ENCODE results near the gene SYTL5.
"Not testable (repeated sequence)": the region's sequence is repeated elsewhere in the genome, so short reads cannot be mapped to it uniquely, and the experiment has no call there.

The SYTL5 gene

DNA sequence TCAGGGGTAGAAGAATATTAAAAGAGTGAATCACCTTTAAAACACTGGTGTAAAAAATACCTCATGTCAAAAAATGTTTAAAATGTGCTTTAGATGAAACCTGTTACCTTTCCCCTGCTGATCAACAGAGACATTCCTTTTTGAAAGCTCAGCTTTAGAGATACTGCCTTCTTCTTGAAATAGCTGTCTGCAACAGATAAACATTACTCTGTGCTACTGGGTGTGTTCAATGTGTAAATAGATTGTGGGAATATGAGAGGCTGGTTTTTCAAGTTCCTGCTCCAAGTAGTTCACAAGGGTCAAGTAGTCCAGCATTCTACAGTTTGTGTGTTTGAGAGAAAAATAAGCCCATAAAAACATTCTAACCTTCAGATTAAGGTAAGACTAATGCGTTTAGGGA, at the start of gene SYTL5:
SYTL5 (plus strand) TSS at position 263 of the 400 bp plus-strand sequence. CDS start 27,337 bp downstream, outside the sequence.
- no peak for DNase-seq (ENCODE audit: low read depth in 2 of 2)

DNA sequence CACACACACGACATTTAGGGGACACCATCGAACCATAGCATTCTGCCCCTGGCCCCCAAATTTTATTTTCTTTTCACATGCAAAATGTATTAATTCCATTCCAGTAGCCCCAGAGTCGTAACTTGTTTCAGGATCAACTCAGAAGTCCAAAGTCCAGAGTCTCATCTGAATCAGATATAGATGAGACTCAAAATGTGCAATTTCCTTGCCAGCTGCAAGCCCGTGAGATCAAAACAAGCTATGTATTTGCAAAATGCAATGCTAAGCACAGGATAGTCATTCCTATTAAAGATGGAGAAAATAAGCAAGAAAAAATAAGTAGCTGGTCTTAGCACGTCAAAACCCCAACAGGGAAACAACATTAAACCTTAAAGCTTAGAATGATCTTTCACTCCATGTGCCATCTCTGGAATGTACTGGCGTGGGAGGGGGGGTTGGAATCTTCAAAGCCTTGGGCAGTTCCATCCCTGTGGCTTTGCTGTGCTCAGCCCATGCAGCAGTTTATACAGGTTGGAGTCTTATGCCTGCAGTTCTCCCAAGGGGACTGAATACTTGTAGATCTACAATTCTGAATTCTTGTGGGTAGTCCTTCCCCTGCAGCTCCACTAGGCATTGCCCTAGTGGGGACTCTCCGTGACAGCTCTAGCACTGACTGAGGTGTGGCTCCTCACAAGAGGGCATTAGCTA, 47.7 kb upstream of the SYTL5 start:
- no peak for DNase-seq (ENCODE audit: low read depth in 2 of 2)

- DNase-seq (ENCODE audit: low read depth in 2 of 2): no peak
These were observed 46.9 kb upstream of the SYTL5 start for GRCh38 chrX:37959212-37960021.

GRCh38 chrX:37961118-37961517, 45.2 kb upstream of the SYTL5 start:
- DNase-seq (ENCODE audit: low read depth in 2 of 2): no peak

DNA sequence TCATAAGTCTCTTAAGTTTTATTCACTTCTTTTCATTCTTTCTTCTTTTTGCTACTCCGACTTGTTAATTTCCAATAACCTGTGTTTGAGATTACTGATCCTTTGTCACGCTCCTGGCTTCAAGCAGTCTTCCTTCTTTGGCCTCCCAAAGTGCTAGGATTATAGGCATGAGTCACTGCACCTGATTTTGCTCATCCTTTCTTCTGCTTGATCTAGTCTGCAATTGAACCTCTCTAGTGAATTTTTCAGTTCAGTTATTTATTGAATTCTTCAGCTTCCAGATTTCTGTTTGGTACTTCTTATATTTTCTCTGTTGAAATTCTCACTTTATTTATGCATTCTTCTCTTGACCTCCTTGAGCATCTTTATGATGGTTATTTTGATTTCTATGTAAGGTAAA, 38.6 kb upstream of the SYTL5 start:
- no peak for DNase-seq (ENCODE audit: low read depth in 2 of 2)

GRCh38 chrX:37975421-37975820, 30.9 kb upstream of the SYTL5 start:
- DNase-seq (ENCODE audit: low read depth in 2 of 2): no peak

GRCh38 chrX:37976153-37976552, 30.2 kb upstream of the SYTL5 start:
- no peak for DNase-seq (ENCODE audit: low read depth in 2 of 2)

DNA sequence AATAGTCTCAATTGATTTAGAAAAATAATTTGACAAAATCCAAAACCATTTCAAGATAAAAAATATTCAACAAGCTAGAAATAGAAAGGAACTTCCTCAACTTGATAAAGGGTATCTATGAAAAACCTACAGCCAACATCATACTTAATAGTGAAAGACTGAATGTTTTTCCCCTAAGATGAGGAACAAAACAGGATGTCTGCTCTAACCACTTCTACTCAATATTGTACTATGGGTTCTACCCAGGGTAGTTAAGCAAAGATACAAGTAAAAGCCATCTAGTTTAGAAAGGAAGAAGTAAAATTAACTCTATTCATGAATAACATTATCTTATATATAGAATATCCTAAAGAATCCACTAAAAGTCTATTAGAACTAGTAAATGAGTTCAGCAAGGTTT, 21.5 kb upstream of the SYTL5 start:
- DNase-seq (ENCODE audit: low read depth in 2 of 2): no peak

GRCh38 chrX:37986893-37987292, 19.5 kb upstream of the SYTL5 start:
- DNase-seq (ENCODE audit: low read depth in 2 of 2): no peak

DNA sequence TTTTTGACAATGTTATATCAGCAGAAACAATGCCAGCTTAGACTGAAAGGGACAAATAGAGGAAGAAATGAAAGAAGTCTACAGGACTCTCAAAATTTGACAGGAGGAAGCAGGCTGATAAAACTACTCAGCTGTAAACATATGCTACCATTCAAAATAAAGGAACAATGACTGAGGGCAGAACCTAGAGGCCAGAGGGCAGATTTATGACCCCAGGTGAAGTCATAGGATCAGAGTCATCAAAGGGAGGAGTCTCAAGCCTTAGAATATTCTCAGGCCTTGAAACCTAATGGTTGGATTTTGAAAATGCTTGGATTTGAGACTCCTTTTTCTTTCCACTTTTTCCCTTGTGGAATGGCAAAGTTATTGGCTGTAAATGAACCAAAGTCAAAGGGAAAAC, 17.0 kb upstream of the SYTL5 start:
- DNase-seq (ENCODE audit: low read depth in 2 of 2): no peak

DNA sequence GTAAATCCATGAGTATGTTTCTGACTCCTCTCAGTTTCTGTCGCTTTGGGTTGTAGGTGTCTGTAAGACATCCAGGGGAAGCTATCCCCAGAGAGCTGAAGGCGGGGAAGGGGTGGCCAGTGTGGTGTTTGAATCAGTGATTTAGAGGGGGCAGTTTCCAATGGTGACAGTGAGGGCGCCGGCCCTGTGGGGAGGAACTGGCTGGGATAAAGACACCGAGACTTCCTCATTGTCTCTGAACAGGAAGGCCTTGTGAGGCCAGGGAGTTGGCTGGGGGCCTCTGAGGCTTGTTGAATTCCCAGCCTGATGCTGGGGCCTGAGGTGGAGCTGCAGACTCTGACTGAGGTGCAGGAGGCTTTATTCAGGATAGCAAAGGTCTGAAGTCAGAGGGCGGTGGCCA, 15.1 kb upstream of the SYTL5 start:
- not testable (repeated sequence) for DNase-seq (ENCODE audit: low read depth in 2 of 2)

GRCh38 chrX:37993176-37993575, 13.2 kb upstream of the SYTL5 start:
- no peak for DNase-seq (ENCODE audit: low read depth in 2 of 2)

DNA sequence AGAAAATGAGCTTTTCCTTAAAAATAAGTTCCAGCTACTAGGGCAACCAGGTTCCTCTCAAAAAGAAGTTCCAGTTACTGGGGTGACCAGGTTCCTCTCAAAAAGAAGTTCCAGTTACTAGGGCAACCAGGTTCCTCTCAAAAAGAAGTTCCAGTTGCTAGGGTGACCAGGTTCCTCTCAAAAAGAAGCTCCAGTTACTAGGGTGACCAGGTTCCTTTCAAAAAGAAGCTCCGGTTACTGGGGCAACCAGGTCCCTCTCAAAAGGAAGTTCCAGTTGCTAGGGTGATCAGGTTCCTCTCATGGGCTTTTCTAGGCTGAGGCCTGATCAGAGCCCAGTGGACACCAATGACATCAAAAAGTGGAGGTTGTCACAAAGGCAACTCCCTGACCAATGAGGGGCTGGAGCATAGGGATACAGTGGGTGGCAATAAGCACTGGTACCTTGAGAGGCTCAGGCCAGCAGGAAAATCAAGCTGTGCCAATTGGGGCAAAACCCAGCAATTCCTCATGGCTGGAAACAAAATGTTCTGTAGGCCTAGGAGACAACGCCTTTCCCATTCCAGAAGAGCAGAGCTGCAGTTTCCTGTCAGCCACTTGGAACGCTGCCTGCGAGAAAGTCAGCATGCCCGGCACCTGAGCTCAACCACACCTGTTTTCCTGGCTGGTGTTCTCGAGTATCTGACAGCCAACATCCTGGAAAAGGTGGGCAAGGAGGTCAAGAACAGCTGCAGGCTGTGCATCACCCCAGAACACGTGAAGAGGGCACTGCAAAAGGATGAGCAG, 12.3 kb upstream of the SYTL5 start:
- DNase-seq (ENCODE audit: low read depth in 2 of 2): no peak

- no peak for DNase-seq (ENCODE audit: low read depth in 2 of 2)
These were observed 10.9 kb upstream of the SYTL5 start for GRCh38 chrX:37995428-37995827.

DNA sequence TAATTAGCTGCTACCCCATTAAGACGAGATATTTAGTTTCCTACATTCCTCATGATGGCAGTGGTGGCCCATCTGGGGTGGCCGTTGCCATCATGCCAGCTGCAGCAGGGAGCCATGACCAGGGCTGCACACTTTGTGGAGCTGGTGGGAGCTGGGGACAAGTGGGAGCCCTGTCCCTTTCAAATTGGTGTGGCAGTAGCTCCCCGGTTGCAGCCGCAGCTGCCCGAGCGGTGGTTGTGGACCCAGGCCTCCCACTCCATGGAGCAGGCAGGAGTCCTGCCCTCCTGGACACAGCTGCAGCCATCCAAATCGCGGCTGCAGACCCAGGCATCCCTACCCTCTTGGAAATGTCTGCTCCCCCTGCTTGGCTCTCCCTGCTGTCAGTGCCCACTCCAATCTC, 9.3 kb upstream of the SYTL5 start:
- DNase-seq (ENCODE audit: low read depth in 2 of 2): no peak

DNA sequence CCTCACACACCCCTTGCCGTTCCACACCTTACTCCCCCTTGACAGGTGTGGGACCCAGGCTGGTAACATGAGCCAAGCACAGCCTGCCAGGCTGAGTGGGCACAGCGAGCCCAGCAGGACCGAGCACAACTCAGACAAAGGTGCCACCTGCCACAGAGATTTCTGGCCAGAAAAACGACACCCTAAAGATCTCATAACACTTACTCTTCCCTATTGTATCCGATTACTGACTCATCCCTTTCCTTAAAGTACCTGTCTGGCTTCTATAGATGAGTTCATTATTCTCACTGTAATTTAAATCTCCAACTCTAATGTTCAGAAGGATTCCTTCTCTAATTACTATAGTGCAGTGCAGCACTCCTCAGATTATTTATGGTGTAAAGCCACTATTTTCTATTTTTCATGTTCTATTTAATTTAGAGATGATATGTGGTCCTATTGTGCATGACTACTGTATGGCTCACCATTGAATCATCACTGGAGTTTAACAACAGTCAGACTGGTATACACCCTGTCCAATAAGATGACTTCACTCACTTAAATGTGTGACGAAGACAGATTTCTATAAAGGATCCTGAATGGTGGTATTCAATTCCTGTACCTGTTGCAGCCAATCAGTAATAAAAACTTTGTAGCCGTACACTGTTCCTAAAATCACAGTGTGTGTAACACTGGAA, 7.6 kb upstream of the SYTL5 start:
- DNase-seq (ENCODE audit: low read depth in 2 of 2): no peak

GRCh38 chrX:38000706-38001105, 5.6 kb upstream of the SYTL5 start:
- DNase-seq (ENCODE audit: low read depth in 2 of 2): no peak

DNA sequence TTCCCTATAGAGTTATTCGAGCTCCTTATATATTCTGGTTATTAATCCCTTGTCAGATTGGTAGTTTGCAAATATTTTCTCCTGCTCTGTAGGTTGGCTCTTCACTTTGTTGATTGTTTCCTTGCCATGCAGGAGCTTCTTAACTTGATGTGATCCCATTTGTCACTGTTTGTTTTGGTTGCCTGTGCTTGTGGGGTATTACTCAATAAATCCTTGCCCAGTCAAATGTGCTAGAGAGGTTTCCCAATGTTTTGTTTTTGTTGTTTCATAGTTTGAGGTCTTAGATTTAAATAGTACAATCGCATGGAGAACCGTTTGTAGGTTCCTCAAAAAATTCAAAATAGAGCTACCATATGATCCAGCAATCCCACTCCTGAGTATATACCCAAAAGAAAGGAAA, 2.3 kb upstream of the SYTL5 start:
- no peak for DNase-seq (ENCODE audit: low read depth in 2 of 2)

DNA sequence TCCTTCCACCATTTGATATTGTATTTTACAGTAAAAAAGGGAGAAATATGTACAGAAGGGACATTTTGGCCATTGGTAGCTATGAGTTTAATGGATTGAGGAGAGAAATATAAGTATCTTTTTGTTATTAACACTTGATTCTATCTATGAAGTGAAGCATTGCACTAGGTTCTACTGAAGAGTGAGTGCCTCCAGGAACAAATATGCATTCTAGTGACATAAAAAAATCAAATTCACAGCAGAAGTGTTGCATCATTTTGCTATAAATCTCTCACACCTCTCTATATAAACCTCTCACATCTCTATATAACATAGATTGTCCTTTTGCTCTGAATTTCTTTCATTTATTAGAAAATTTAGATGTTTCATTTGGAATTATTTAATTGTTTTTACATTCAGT, 425 bp downstream of the SYTL5 start:
- no peak for DNase-seq (ENCODE audit: low read depth in 2 of 2)

DNA sequence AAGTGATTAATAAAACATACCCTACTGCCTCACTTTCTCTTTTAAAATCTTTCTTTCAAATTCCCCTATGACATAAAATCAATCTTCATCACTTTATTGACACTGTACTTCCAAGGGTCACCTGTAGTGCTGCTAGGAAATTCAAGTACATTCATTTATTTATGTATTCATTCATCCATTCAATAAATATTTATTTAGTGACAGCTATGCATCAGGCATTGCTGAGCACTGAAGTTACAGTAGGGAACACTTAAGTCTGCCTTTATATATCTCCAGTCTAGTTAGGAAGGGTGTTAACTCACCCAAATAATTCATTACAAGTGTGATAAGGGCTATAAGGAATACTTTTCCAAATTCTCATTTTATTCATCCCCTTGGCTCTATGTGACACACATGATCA, 2.3 kb downstream of the SYTL5 start:
- no peak for DNase-seq (ENCODE audit: low read depth in 2 of 2)

- no peak for DNase-seq (ENCODE audit: low read depth in 2 of 2)
These were observed 3.3 kb downstream of the SYTL5 start for GRCh38 chrX:38009641-38010040.

Data from stimulated activated CD4-positive, alpha-beta T cell treated with anti-CD3 and anti-CD28 coated beads, Interleukin-1b, Interleukin-23, amount 100 ng/mL, for 4 hours (primary cell).